OCI-LY1 (cell line): ENCODE results near the gene DPRX.

Source experiments
- EZH2 ChIP-seq: fragments of 200-600 bp; sonication (generic), shearing (Covaris generic); IDR thresholded peaks from 2 replicates; pipeline ENCODE4 v1.8.0; 2017; ENCODE audit warnings: borderline replicate concordance, mixed run types, mild to moderate bottlenecking, antibody characterized with exemption, low read length, moderate library complexity, mixed read lengths
- TF ChIP-seq, protein P1 (sequence below): fragments of 200-600 bp; sonication (generic), shearing (Covaris generic); IDR thresholded peaks from 2 replicates; pipeline ENCODE4 v1.5.1; 2017; ENCODE audit warnings: mild to moderate bottlenecking, antibody characterized with exemption, low read length, moderate library complexity, mixed read lengths

DNA sequence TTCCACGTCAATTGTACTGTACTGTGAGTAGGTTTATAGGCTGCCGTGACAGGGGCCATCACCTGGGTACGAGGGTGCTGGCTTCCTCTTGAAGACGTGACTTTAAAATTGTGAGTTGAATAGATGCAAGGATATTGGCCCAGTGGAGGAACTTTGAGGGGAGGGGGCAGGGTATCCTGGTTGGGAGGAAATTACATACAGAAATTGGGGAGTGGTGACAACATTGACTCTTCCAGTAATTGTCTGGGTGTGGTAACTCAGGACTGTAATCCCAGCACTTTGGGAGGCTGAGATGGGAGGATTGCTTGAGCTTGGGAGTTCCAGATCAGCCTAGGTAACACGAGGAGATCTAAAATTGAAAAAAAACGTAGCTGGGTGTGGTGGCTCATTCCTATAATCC lies 30.4 kb downstream of the DPRX start:
- TF ChIP-seq EZH2: no peak
- TF ChIP-seq, protein P1, sequence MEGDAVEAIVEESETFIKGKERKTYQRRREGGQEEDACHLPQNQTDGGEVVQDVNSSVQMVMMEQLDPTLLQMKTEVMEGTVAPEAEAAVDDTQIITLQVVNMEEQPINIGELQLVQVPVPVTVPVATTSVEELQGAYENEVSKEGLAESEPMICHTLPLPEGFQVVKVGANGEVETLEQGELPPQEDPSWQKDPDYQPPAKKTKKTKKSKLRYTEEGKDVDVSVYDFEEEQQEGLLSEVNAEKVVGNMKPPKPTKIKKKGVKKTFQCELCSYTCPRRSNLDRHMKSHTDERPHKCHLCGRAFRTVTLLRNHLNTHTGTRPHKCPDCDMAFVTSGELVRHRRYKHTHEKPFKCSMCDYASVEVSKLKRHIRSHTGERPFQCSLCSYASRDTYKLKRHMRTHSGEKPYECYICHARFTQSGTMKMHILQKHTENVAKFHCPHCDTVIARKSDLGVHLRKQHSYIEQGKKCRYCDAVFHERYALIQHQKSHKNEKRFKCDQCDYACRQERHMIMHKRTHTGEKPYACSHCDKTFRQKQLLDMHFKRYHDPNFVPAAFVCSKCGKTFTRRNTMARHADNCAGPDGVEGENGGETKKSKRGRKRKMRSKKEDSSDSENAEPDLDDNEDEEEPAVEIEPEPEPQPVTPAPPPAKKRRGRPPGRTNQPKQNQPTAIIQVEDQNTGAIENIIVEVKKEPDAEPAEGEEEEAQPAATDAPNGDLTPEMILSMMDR: no peak
